ENCODE data around the gene TAS2R30.

DNA sequence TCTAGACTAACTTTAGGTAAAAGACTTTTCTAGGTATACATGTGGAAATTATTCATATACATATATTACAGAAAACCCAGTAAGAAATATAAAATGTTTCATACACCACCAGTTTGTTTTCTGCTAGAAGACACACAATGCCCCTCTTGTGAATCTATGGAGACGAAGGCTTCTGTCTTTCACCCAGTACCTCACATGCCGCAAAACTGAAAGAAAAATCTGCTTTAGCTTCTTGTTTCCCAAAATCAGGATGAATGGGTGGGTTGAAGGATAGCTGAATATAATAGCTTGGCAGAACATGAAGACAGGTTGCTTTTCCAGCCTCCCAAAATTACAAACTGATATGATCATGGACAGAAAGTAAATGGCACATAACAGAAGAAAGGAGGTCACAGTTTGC, 1.3 kb downstream of the TAS2R30 start:
- TF ChIP-seq, protein P1, sequence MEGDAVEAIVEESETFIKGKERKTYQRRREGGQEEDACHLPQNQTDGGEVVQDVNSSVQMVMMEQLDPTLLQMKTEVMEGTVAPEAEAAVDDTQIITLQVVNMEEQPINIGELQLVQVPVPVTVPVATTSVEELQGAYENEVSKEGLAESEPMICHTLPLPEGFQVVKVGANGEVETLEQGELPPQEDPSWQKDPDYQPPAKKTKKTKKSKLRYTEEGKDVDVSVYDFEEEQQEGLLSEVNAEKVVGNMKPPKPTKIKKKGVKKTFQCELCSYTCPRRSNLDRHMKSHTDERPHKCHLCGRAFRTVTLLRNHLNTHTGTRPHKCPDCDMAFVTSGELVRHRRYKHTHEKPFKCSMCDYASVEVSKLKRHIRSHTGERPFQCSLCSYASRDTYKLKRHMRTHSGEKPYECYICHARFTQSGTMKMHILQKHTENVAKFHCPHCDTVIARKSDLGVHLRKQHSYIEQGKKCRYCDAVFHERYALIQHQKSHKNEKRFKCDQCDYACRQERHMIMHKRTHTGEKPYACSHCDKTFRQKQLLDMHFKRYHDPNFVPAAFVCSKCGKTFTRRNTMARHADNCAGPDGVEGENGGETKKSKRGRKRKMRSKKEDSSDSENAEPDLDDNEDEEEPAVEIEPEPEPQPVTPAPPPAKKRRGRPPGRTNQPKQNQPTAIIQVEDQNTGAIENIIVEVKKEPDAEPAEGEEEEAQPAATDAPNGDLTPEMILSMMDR (IDR thresholded peaks at IDR 0.05), result no peak
- TF ChIP-seq POLR2A (IDR thresholded peaks at IDR 0.05), result no peak
